Measurements from ENCODE around the gene FCN3.

FCN3 gene

DNA sequence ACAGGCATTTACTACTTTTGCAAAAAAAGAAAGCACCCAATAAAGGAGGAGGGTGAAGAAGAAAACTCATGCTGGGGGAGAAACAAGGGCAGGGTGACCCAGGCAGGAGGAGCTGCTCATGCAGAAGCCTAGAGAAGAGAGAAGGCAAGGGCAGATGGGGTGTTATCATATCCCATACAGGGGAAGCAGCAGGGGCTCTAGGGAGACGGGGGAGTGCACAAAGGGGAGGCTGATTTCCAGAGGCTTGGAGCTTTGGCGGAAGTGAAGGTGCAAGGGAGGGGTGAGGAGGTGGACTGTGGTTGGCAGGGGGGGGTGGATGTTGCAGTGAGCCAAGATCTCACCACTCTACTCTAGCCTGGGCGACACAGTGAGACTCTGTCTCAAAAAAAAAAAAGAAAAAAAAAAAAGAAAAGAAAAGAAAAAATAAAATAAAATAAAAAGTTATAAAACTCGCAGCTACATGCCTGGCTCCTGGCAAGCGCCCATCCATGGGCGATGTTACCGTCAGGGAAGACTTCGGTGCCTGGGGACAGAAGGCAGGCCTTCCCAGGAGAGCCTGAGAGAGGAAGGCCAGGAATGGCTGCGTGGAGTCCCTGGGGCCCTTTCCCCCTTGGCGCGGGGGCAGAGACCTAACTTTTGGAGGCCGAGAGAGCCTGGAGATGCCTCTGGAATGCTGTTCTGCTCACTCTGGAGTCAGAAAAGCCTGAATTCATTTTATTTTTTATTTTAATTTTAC lies 3.3 kb upstream of the FCN3 start:
- no peak for DNase-seq

DNA sequence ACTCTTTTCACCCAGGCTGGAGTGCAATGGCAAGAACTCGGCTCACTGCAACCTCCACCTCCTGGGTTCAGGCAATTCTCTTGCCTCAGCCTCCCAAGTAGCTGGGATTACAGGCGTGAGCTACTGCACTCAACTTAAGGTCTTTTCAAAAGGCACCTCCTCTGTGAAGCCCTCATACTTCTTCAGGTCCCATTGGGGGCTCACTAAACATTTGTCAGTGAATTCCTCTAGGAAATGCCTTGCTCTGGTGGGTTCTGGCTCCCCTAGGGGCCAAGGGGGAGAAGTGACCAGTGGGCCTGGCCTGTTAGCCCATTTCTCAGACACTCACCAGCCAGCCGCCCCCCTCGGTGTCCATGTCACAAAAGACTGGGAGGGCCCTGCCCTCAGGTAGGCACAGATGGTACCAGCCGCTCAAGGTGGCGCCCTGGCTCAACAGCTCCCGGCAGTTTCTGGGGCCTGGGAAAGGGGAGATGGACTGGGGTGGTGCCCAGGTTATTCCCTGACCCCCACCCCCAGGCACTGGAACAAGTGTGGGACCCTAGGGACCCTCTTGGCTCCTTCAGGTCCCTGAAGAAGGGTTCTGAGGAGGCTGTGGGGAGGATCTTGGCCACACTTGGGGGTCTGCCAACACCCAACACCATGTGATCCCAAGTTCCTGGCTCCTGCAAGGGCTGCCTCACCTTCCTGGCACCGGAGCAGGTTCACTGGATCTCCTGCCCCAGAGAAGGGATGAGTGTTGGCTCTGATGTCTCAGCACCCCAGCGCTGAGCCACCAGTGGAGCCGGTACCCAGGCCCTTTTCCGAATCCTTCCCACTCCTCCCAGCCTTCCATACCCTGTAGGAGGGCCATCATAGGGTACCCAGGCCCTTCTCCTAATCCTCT lies 1.6 kb downstream of the FCN3 start:
- DNase-seq, result no peak

DNA sequence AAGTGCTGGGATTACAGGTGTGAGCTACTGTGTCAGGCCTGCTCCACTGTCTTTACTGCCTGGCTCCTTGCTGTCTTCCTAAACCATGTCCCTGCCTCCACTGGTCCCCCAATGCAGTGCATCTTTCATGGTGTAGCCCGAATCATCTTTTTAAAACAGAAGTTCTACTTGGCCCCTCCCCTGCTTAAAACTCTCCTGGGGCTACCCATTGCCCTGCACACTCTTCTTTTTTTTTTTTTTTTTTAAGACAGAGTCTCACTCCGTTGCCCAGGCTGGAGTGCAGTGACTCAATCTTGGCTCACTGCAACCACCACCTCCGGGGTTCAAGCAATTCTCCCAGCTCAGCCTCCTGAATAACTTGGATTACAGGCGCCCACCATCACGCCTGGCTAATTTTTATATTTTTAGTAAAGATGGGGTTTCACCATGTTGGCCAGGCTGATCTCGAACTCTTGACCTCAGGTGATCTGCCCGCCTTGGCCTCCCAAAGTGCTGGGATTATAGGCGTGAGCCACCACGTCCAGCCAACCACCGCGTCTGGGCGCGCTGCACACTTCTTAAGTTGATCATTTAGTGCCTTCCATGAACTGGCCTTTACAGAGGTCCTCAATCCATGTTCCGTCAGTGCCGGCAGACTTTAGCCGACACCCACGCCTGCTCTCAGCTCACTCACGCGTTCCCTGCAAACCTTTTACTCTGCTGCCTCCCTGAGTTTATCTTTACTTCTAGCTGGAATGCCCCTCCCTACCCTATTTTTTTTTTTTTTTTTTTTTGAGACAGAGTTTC lies 2.4 kb downstream of the FCN3 start:
- no peak for DNase-seq

DNA sequence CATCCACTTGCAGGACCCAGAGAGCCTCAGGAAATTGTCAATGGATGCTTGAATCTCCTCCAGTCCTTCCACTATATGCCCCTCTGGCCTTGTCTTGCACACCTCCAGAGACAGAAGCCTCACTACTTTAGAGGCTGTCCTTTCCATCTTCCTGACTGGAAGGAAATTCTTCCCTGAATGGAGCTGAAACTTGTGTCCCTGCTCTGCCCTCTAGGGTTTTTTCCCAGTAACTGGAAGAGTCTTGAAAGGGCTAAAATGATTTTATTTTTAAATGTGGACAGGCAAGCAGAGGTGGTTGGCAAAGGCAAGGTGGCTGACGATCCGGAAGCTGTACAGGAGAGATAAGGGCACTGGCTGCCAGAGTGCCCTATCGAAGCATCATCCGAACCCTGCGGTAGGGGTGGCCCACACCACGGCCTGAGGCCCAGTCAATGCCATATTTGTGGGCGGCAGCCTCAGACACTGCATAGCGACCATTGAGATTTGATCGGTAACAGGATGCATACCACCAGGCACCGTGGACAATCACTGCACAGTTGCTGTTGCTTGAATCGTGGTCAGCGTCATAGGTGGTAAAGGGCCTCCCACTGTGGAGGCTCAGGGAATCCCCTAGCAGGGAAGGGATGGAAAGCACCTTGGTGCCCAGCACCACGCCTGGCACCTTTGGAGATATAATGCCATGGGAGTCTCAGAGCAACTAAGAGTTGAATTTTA lies 5.6 kb downstream of the FCN3 start:
- no peak for DNase-seq

DNA sequence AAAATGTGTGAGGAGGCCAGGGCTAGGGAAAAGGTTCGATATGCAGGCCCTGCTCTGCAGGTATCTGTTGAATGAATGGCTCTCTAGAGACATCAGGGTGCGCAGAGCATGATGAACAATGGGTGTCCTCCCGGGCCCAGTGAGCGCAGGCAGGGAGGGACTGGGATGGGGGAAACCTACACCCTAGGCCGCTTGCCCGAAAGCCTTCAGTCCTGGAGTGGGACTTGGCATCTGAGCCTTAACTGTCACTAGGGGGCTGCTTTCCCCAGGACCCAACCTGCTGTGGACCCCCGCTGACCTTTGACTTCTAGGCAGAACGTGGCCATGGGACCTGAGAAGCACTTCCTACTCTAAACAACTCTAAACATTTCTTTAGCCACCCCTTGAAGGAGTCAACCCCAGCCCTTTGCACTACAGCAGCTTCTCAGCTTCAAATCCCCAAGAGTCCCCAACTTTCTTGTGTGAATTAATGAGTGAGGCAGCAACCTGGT lies 7.4 kb downstream of the FCN3 start:
- DNase-seq, result no peak

DNA sequence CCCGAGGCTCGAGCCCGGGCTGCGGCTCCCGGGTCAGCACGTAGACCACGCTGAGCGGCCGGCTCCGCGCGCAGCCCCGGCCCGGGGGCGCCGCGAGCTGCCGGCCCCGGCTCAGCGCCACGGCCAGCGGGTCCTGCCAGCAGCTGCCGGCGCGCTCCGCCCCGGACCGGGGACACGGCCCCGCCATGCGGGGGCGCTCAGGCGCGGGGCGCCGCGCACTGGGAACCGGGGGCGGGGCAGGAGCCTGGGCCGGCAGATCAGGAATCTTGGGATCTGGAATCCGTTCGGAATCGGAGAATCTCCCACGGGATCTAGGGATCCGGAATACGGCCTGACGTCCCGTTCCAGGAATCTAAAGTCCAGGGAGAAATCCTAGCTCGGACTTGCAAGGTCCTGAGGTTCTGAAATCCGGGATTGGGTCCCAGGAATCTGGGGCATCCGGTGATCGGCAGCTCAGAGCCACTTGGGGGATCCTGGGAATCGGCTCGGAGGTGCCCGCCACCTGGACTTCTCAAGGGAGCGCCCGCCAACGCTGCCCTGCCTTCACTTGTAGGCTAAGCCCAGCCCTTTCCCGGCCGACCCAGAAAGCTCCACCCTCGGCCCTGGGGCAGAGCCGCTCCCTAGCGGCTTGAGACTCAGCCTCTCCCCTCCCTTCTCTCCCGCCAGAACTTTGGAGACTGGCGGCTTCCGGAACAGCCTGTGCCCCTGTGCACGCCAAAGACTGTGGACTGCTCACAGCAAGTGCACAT lies 8.0 kb downstream of the FCN3 start, which contains the start of gene MAP3K6:
TSS of gene MAP3K6 (minus strand) at position 551 of the 749 bp plus-strand sequence. CDS start at position 187, 364 bp downstream.
- DNase-seq, result peak; percentile 70

DNA sequence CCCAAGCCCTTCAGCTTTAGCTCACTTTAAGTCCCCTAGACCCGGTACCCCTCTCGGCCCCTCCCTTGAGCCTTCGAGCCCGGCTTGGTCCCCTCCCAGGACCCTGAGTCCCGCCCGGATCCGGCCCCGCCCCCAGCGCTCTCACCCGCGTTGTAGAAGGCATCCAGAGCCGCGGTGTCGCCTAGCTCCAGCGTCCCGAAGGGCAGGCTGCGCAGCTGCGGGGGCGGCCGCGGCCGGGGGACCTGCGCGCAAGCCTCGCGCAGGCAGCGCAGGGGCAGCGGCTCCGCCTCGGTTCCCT lies 8.6 kb downstream of the FCN3 start:
- DNase-seq, result peak; percentile 72

DNA sequence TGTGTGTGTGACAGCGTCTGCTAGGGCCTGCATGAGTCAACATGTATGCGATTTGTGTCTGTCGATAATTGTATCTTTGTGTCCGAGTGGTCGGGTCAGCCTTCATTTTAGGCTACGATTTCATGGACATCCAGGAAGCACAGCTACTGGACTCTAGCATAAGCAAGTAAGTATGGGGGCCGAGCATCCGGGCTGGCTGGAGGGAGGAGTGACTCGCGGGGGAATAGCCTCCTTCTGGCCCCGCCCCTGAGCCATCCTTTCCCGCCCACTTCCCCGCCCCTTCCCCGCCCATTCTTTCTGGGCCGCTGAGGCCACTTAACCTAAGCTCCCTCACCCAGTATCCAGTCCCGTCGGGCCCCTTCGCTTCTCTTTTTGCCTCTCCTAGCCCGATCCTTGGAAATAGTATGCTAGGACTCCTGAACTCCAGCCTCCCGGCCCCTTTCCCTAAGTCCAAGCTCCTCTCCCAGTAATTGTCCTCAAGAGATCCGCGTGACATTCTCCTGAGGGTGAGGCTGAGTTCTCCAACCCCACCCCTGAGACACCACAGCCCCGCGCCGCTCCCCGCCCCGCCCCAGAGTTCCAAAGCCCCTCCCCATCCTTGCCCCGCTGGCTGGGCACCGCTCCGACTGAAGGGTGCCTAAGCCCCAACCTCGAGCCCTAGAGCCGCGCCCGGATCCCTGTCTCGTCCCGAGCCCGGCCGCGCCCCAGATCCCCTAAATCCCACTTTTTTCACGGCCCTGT lies 9.1 kb downstream of the FCN3 start:
- peak; percentile 88 for DNase-seq

DNA sequence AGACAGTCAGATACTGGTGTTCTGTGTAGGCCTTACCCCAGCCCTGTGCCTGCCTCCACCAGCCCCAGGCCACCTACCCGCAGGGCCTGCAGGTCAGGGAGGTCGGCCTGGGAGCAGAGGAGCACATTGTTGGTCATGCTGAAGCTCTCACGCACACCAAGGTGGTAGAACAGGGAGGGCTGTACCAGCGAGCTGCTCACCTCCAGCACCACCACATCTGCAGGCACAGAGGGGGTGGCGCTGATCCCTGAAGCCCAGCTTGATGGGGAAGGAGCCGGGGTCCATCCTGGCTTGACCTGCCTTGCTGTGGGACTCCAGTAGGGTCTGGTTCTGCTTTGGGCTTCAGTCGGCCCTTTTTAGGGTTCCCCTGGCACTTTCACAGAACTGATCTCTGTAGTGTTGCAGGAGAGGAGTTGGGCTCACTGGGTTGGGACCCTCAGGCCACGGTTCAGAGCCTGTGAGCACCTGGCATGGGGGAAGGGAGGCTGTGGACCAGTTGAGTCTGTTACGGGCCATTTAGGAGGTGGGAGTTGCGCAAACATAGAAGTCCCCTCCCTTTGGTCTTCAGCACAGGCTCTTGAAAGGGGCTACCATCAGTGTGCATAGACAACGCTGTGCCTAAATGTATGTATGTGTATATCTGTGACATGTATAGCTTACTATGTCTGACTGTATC lies 9.8 kb downstream of the FCN3 start:
- DNase-seq, result no peak

DNA sequence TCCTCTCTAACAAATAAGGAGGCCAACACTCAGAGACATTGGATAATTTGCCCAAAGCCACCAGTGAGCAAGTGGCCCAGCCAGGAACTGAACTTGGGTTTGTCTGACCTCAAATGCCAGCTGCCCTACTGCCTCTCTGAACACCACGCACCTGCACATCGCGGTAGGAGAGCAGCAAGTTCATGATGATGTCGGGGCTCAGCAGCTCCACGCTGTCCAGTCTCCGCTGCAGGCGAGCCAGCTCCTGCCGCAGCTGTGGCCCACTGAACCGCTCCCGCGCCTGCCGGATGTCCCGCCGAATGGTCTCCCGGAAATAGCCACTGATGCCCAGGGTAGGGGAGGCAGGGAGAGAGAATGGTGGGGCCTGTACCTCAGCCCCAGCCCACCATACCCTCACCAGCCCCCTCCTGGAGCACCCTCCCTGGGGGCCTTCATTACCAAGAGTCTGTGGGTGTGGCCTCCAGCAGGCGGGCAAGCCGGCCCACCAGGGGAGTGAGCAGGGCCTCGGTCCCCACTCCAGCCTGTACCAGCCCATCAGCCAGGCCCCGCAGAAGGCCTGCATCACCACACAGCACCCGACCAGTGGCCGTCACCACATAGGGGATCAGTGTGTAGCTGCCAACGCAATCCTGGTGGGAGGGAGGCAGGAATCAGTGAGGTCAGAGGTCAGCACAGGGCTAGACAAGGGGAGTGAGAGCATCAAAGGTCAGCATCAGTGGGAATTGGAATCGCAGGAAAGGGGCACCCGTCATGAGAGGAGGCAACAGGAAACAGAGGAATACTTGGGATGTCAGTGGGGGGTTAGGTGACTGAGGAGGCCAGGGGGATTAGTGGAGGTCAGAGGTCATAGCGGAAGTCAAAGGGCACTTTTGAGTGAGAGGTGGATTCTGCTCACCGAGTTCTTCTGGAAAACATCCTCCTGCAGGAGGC lies 10.6 kb downstream of the FCN3 start:
- DNase-seq, result no peak

DNA sequence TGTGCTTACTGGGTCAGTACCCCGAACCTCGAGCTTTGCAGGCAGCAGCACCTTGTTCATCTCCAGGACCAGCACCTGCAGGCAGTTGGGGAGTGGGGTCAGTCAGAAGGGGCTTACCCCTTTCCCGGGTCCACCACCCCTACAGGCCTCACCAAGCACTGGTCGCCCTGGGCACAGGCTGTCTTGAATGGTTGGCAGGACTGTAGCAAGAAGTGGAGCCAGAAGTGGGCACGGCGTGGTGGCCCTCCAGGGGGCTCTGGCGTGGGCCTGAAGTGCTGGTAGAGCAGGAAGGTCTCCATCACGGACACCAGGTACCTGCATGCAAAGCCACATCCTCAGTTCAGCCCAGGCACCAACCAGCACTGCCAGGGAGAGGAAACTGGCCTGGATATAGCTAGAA lies 13.1 kb downstream of the FCN3 start:
- DNase-seq, result no peak

DNA sequence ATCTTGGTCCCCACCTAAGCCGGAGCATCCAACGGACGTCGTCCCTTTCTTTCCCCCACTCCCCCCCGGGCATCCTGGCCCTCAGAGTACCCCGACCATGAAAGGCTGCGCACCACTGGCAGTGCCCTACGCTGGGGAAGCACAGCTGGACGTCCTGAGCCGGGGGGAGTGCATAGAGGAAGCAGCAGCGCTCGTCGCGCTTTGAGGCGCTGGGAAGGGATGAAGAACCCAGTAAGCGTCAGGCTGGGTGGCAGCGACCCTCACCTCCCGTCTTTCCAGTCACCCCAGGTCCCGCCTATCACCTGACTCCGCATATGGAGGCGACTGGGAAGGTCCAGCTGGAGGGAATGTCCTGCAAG lies 13.6 kb downstream of the FCN3 start:
- DNase-seq, result no peak

DNA sequence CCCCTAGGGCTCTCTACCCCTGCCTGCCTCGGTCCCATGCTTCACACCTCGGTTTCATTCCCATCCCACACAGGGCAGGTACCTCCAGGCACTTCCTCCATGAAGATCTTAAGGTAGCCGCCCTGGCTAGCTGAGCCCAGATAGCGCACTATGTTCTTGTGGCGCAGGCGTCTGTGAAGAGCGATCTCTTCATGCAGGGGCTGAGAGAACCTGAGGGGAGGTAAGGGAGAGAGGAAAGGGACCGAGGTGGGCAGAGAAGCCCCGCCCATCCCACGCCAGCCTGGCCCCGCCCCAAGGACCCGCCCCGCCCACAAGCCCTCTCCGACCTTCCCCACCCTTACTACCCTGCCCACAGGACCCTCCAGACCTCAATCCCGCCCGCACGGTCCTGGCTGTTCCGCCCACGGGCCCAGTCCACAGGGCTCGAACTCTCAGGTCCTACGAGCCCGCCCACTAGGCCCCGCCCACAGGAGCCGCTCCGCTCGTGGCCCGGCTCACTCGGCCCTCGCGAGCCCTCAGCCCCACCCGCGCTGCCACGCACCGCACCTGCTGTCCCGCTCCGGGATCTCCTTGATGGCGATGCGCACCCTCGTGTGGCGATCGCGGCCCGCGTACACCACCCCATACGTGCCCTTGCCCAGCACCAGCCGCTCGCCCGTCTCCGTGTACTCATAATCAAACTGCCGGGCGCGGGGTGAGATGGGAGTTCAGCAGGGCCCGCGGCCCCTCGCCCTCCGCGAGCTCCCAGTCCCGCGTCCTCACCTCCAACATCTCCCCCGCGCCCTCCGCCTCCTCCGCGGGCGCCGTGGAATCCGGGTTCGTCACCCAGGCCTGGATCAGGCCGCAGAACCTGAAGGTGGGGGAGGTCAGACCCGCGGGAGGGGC lies 14.2 kb downstream of the FCN3 start:
- DNase-seq, result no peak

DNA sequence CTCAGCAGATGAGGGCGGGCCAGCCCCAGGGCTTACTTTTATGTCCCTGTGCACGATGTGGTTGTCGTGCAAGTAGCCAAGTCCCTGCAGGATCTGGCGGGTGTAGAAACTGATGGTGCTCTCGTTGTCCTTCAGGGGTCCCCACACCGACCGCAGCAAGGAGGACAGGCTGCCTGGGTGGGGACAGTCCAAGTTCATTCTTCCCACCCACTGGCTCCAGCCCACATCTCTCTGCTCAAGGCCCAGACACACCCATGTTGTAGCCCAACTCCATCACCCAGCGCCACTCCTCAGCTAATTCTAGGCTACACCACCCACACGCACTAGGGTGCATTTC lies 14.8 kb downstream of the FCN3 start:
- DNase-seq, result no peak

DNA sequence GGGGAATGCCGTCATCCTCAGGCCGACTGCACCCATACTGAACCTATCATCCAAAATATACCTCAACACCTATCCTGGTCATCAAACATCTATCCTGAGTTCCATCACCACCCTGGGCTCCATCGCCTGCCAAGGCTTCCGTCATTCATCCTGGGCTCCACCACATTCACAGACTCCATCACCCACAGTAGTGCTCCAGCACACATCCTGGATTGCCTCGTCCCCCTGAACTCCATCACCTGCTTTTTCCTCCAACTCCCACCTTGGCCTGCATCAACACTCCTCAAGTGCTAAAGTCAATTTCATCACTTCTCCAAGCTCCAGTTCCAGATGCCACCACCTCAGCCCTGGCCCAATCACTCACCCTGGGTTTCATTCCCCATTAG lies 15.7 kb downstream of the FCN3 start:
- no peak for DNase-seq

DNA sequence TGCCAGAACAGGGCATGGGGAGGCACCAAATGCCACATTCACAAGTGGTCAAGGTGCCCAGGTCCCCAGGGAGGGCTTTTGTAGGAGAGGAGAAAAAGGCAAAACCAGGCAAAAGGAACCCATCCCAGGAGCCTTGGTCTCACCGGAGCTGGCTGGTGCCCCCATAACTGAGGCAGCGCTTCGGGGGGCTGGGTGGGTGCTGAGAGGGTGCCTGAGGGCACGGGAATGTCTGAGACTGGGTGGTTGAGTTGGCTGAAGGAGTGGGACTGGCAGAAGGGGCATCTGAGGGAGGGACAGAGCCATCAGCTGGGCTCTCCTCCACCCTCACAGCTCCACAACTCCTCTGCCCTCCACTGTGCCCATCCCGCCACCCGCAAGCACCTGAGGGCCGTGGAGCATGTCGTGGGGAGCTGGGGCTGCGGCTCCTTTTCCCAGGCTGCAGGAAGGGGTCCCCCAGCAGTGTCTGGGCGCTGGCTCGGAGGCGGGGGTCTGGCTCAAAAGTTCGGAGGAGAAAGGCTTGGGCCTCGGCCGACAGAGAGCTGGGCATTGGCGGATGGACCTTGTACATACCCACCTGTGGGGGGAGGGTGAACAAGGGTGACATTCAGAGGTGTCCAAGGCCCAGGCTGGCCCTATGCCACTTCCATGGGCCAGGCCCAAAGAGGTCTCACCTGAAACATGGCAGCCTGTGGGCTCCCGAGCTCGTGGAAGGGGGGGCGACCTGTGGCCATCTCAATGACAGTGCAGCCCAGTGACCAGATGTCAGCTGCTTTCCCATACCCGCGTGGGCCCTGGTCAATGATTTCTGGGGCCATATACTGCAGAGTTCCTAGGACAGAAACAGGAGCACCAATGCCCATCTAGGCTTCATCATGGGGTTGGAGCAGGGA lies 16.3 kb downstream of the FCN3 start:
- DNase-seq, result no peak

DNA sequence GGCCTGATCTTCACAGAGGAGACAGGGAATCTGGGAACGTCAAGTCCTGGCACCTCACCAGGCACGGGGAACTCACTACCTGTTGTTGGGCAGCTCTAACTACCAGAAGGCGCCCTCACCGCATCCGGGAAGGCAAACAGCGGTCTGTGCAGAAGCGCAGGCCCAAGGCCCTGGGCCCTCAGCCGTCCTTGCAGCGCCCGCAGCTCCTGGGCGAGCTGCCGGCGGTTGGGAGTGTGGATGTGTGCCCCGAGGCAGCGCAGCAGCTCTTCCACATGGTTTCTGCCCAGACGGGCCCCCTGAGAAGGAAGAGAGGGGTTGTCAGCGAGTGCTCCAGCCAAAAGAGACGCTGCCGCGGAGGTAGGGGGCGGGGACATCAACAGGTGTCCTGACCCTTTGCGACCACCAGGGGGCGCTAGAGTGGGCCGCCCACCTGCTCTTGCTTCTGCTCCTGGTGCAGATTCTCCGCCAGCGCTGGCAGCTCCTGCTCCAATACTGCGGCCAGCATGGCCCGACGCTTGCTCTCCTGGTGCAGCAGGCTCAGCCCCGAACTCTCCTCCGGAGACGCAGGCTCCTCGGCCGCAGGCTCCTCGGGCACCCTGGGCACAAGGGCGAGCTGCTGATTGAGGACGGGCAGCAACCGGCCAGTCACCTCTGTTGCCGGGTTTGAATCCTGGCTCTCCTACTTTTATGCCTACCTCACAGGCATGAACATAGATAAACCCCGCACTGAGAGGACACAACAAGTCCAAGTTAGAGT lies 17.2 kb downstream of the FCN3 start:
- DNase-seq, result peak; percentile 52

All from fibroblast of upper back skin (primary cell).